Neural cell (in vitro differentiated cells): Measurements from ENCODE around the gene CNNM1. TPM values are rescaled to one million over a fixed set of nuclear protein-coding genes. Genes with fewer than 3 reads are reported as not detected.

ENCODE experiments used
- H2AFZ ChIP-seq: fragments of 200-600, 300-800 bp; sonication (generic), shearing (Covaris generic); 2 replicates; pipeline ENCODE4 v1.6.0; 2014; ENCODE audit warnings: low read depth, mild to moderate bottlenecking, antibody characterized with exemption, low read length, moderate library complexity
- H3F3A ChIP-seq: fragments of 200-600 bp; shearing (Covaris generic); 2 replicates; pipeline ENCODE4 v1.6.1; 2016; ENCODE audit warnings: mild to moderate bottlenecking, moderate library complexity, mixed read lengths, antibody characterized with exemption, low read length; ENCODE audit not compliant: insufficient read depth, poor library complexity, severe bottlenecking
- H3K27ac ChIP-seq: fragments of 200-600, 300-800 bp; sonication (generic), shearing (Covaris generic); 2 replicates; pipeline ENCODE4 v1.5.1; 2014; ENCODE audit warnings: mild to moderate bottlenecking, low read length, moderate library complexity
- H3K27me3 ChIP-seq: fragments of 300-800, 200-600 bp; sonication (generic), shearing (Covaris generic); 2 replicates; pipeline ENCODE4 v1.6.0; 2014; ENCODE audit warnings: mild to moderate bottlenecking, low read depth, low read length, moderate library complexity; ENCODE audit not compliant: insufficient read depth
- H3K36me3 ChIP-seq: fragments of 300-800, 200-600 bp; sonication (generic), shearing (Covaris generic); 2 replicates; pipeline ENCODE4 v1.5.1; 2014; ENCODE audit warnings: mild to moderate bottlenecking, antibody characterized with exemption, low read length, moderate library complexity; ENCODE audit not compliant: insufficient read depth
- H3K4me2 ChIP-seq: fragments of 300-800, 200-600 bp; sonication (generic), shearing (Covaris generic); 2 replicates; pipeline ENCODE4 v1.6.0; 2014; ENCODE audit warnings: mild to moderate bottlenecking, low read length
- H3K4me3 ChIP-seq: fragments of 300-800, 200-600 bp; sonication (generic), shearing (Covaris generic); 2 replicates; pipeline ENCODE4 v1.5.1; 2014; ENCODE audit warnings: mild to moderate bottlenecking, low read length, moderate library complexity
- H3K79me2 ChIP-seq: fragments of 200-600 bp; shearing (Covaris generic); replicated peaks from 2 replicates; pipeline ENCODE4 v1.6.0; 2014; ENCODE audit warnings: mild to moderate bottlenecking, low read length, moderate library complexity; ENCODE audit not compliant: insufficient read depth
- H3K9ac ChIP-seq: fragments of 300-800, 200-600 bp; sonication (generic), shearing (Covaris generic); 2 replicates; pipeline ENCODE4 v1.6.1; 2016; ENCODE audit warnings: mild to moderate bottlenecking, low read length, mixed read lengths
- H3K9me2 ChIP-seq: fragments of 200-600 bp; shearing (Covaris generic); 2 replicates; pipeline ENCODE4 v1.6.1; 2016; ENCODE audit warnings: mild to moderate bottlenecking, low read length, mixed read lengths; ENCODE audit not compliant: insufficient read depth
- H3K9me3 ChIP-seq: fragments of 200-600, 300-800 bp; sonication (generic), shearing (Covaris generic); 2 replicates; pipeline ENCODE4 v1.6.1; 2016; ENCODE audit warnings: mild to moderate bottlenecking, mixed run types, low read length, moderate library complexity, mixed read lengths
- H4K20me1 ChIP-seq: fragments of 200-600 bp; shearing (Covaris generic); 2 replicates; pipeline ENCODE4 v1.6.1; 2016; ENCODE audit warnings: mild to moderate bottlenecking, mixed run types; ENCODE audit not compliant: insufficient read depth
- CTCF ChIP-seq: fragments of 450-650 bp; IDR thresholded peaks from 2 replicates; pipeline ENCODE4 v1.5.1; 2014; ENCODE audit warnings: antibody characterized with exemption, mild to moderate bottlenecking, moderate library complexity; ENCODE audit not compliant: poor library complexity, severe bottlenecking
- EP300 ChIP-seq: fragments of 450-650 bp; conservative IDR thresholded peaks from 2 replicates; pipeline ENCODE4 v1.6.1; 2014; ENCODE audit warnings: antibody characterized with exemption, mild to moderate bottlenecking, moderate library complexity; ENCODE audit not compliant: poor library complexity, severe bottlenecking
- EZH2 ChIP-seq: fragments of 200-600, 300-800 bp; shearing (Covaris generic), sonication (generic); IDR thresholded peaks from 2 replicates; pipeline ENCODE4 v1.6.1; 2014; ENCODE audit warnings: antibody characterized with exemption, low read length, borderline replicate concordance, mild to moderate bottlenecking; ENCODE audit not compliant: insufficient read depth, poor library complexity, severe bottlenecking
- MXI1 ChIP-seq: fragments of 450-650 bp; conservative IDR thresholded peaks from 2 replicates; pipeline ENCODE4 v1.6.1; 2014; ENCODE audit warnings: antibody characterized with exemption, mild to moderate bottlenecking; ENCODE audit not compliant: poor library complexity, severe bottlenecking
- POLR2AphosphoS5 ChIP-seq: IDR thresholded peaks from 2 replicates; pipeline ENCODE4 v1.6.1; 2012
- RAD21 ChIP-seq: fragments of 450-650 bp; conservative IDR thresholded peaks from 2 replicates; pipeline ENCODE4 v1.6.1; 2014; ENCODE audit warnings: antibody characterized with exemption, mild to moderate bottlenecking, moderate library complexity
- REST ChIP-seq: IDR thresholded peaks from 2 replicates; pipeline ENCODE4 v1.6.1; 2012; ENCODE audit warnings: borderline replicate concordance
- SMC3 ChIP-seq: fragments of 450-650 bp; conservative IDR thresholded peaks from 2 replicates; pipeline ENCODE4 v1.6.1; 2014; ENCODE audit warnings: antibody characterized with exemption, mild to moderate bottlenecking, moderate library complexity; ENCODE audit not compliant: poor library complexity
- TAF1 ChIP-seq: IDR thresholded peaks from 2 replicates; pipeline ENCODE4 v1.6.1; 2012; ENCODE audit warnings: low read depth
- polyA plus RNA-seq: library from polyadenylated mRNA; depleted of rRNA; stranded (reverse); fragments of >200 nt; gene quantifications from 2 replicates; pipeline ENCODE4 v1.2.3, GENCODE V29; 2014

CNNM1 gene
- polyA plus RNA-seq, 1 donor from 2014 or later, result 1.5 TPM

- no peaks in the 10 kb centered on the region for H4K20me1 ChIP-seq
- no peak overlapping the region for H3K4me3 ChIP-seq
- no peak overlapping the region for H2AFZ ChIP-seq
- H3F3A ChIP-seq, result no peaks in the 10 kb centered on the region
- TF ChIP-seq SMC3, result no peak
- no peak for TF ChIP-seq EZH2
- no peak for TF ChIP-seq POLR2AphosphoS5
- TF ChIP-seq MXI1, result no peak
- no peak for TF ChIP-seq EP300
- no peak for TF ChIP-seq RAD21
- TF ChIP-seq TAF1, result no peak
- TF ChIP-seq REST, result no peak
- TF ChIP-seq CTCF, result no peak
- no peaks in the 10 kb centered on the region for H3K36me3 ChIP-seq
- no peak overlapping the region for H3K9ac ChIP-seq
- no peaks in the 10 kb centered on the region for H3K27me3 ChIP-seq
- no peaks in the 10 kb centered on the region for H3K9me3 ChIP-seq
- no peaks in the 10 kb centered on the region for H3K79me2 ChIP-seq
- no peak overlapping the region for H3K4me2 ChIP-seq
- H3K27ac ChIP-seq, result no peak overlapping the region
- no peaks in the 10 kb centered on the region for H3K9me2 ChIP-seq
Observed at GRCh38 chr10:99372546-99373271, 43.6 kb downstream of the CNNM1 start.

- Histone ChIP-seq H3K4me3 (no peak overlapping the region), H3F3A (no peaks in the 10 kb centered on the region), H3K9me2 (no peaks in the 10 kb centered on the region), H3K9me3 (no peaks in the 10 kb centered on the region), H3K79me2 (no peaks in the 10 kb centered on the region), H3K36me3 (no peaks in the 10 kb centered on the region), H3K27ac (no peak overlapping the region), H2AFZ (no peak overlapping the region), H3K9ac (no peak overlapping the region), H3K27me3 (no peaks in the 10 kb centered on the region), H3K4me2 (no peak overlapping the region), H4K20me1 (no peaks in the 10 kb centered on the region)
- no peak for TF ChIP-seq TAF1
- TF ChIP-seq EP300, result no peak
- no peak for TF ChIP-seq MXI1
- no peak for TF ChIP-seq REST
- TF ChIP-seq RAD21, result no peak
- TF ChIP-seq POLR2AphosphoS5, result no peak
- TF ChIP-seq SMC3, result no peak
- no peak for TF ChIP-seq CTCF
- no peak for TF ChIP-seq EZH2
Observed at GRCh38 chr10:99374526-99374925, 45.4 kb downstream of the CNNM1 start.
